Muscle of leg (tissue), 11 donors: Measurements from ENCODE around the gene FGFRL1. TPM values are rescaled to one million over a fixed set of nuclear protein-coding genes. Genes with fewer than 3 reads are reported as not detected.
A peak's percentile ranks its signal among the peaks of the same experiment; 100 is the strongest.
"Not testable (repeated sequence)": the region's sequence is repeated elsewhere in the genome, so short reads cannot be mapped to it uniquely, and the experiment has no call there.

Experiments used
- DNase-seq: peaks from one replicate; pipeline ENCODE4 v3.0.0; 2013
- H3K27ac ChIP-seq: one replicate; pipeline ENCODE4 v1.5.1; 2013; ENCODE audit warnings: mild to moderate bottlenecking, low read length, control low read depth
- H3K27me3 ChIP-seq: one replicate; pipeline ENCODE4 v1.6.1; 2013; ENCODE audit warnings: low read length; ENCODE audit not compliant: control insufficient read depth, insufficient read depth
- H3K36me3 ChIP-seq: one replicate; pipeline ENCODE4 v1.6.1; 2013; ENCODE audit warnings: low read length; ENCODE audit not compliant: control insufficient read depth, insufficient read depth
- H3K4me1 ChIP-seq: one replicate; pipeline ENCODE4 v1.6.1; 2013; ENCODE audit warnings: low read length; ENCODE audit not compliant: control insufficient read depth, insufficient read depth
- H3K4me3 ChIP-seq: one replicate; pipeline ENCODE4 v1.5.1; 2013; ENCODE audit warnings: low read length, control low read depth
- H3K9me3 ChIP-seq: replicated peaks from 2 replicates; pipeline ENCODE4 v1.6.1; 2013; ENCODE audit warnings: low read depth, low read length; ENCODE audit not compliant: control insufficient read depth
- WGBS: methylation state at CpG from one replicate; pipeline ENCODE4 v1.1.5; 2013; ENCODE audit warnings: missing lambda C conversion rate; ENCODE audit not compliant: insufficient coverage; 5-methylcytosine and 5-hydroxymethylcytosine counted together
- polyA plus RNA-seq, 8 donors: library from polyadenylated mRNA; unstranded; fragments of 120-200 nt; gene quantifications; one replicate each; pipeline versions ENCODE4 v1.2.1 to v1.2.3, GENCODE V29; 2013; ENCODE audit warnings: inconsistent platforms in 1 of 8, low replicate concordance in 1 of 8; ENCODE audit not compliant: insufficient read length in 8 of 8, insufficient read depth in 1 of 8
- total RNA-seq: library from RNA; stranded (reverse); fragments of 120-200 nt; gene quantifications from one replicate; pipeline ENCODE4 v1.2.4, GENCODE V29; 2013

The FGFRL1 gene
- total and polyA plus RNA-seq, 9 donors: 90.4 to 203 (median 170) TPM

DNA sequence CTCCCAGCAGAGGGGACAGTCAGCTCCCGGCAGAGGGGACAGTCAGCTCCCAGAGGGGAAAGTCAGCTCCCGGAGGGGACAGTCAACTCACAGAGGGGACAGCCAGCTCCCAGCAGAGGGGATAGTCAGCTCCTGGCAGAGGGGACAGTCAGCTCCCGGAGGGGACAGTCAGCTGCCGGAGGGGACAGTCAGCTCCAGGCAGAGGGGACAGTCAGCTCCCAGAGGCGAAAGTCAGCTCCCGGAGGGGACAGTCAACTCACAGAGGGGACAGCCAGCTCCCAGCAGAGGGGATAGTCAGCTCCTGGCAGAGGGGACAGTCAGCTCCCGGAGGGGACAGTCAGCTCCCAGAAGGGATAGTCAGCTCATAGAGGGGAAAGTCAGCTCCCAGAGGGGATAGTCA lies 42.5 kb downstream of the FGFRL1 start:
- H3K36me3 ChIP-seq, H3K27ac ChIP-seq, DNase-seq, H3K9me3 ChIP-seq, H3K4me3 ChIP-seq: not testable (repeated sequence)
- 63% methylated on average over 2 of the region's 7 CpGs for WGBS
- H3K4me1 ChIP-seq: peaks cover 30% of the 10 kb centered on the region
- H3K27me3 ChIP-seq: peaks cover 65% of the 10 kb centered on the region

DNA sequence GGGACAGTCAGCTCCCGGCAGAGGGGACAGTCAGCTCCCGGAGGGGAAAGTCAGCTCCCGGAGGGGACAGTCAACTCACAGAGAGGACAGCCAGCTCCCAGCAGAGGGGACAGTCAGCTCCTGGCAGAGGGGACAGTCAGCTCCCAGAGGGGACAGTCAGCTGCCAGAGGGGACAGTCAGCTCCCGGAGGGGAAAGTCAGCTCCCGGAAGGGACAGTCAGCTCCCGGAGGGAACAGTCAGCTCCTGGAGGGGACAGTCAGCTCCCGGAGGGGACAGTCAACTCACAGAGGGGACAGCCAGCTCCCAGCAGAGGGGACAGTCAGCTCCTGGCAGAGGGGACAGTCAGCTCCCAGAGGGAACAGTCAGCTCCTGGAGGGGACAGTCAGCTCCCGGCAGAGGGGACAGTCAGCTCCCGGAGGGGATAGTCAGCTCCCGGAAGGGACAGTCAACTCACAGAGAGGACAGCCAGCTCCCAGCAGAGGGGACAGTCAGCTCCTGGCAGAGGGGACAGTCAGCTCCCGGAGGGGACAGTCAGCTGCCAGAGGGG lies 43.3 kb downstream of the FGFRL1 start:
- not testable (repeated sequence) for H3K36me3 ChIP-seq, H3K27ac ChIP-seq, DNase-seq, H3K4me3 ChIP-seq, H3K9me3 ChIP-seq
- WGBS: no CpG with 5 or more reads among the region's 11 CpGs
- peaks cover 30% of the 10 kb centered on the region for H3K4me1 ChIP-seq
- peaks cover 63% of the 10 kb centered on the region for H3K27me3 ChIP-seq

DNA sequence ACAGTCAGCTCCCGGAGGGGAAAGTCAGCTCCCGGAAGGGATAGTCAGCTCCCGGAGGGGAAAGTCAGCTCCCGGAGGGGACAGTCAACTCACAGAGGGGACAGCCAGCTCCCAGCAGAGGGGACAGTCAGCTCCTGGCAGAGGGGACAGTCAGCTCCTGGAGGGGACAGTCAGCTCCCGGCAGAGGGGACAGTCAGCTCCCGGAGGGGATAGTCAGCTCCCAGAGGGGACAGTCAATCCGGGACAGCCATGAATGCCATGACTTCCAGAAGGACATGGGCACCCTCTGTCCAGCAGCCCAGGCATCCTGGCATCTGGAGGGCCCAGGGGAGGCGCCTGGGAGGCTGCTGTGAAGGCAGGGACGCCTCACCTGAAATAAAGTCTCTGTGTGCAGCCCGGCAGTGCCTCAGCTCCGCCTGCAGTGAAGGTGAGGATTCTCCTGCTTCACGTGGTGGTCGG lies 43.8 kb downstream of the FGFRL1 start:
- Histone ChIP-seq H3K27me3 (peaks cover 59% of the 10 kb centered on the region), H3K4me1 (peaks cover 30% of the 10 kb centered on the region)
- not testable (repeated sequence) for H3K27ac ChIP-seq, H3K4me3 ChIP-seq, H3K36me3 ChIP-seq, H3K9me3 ChIP-seq, DNase-seq
- 52% methylated on average over 8 of the region's 13 CpGs for WGBS

DNA sequence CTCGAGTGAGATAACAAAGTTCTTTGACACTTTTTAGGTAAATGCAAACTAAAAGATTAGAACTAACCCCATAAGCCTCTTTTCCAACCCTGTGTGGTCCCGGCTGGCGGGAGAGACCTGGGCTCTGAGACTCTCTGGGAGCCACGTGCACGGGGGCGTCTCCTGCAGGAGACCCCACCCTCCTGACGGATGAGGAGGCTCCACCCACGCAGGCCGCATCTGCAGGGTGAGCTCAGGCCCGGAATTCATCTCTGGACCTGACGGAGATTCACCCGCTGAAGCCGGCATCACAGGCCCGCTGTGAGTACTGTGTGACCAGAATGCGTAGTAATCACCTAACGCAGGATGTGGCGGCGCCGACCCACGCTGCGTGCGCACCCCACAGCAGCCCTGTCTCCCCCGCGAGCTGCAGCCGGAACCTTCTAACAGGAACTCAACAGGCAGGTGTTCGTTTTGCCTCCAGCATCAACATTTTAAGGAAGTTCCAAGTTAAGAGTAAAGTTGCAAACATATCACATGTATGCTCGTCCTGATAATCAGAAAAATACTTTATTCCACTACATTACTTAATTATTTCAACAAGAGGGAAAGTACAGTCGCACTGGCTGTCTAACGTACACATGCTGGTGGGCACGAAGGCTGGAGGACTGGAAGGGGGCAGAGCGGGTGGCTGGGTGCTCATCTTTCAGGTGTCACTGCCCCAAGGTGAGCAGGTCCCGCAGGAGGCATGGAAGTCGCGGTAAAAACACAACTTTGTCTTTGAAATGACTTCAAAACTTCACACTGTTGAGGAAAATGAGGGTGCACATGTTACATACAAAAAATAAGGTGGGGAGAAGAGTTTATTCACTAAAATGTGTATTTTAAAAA lies 44.5 kb downstream of the FGFRL1 start:
- H3K4me1 ChIP-seq: peaks cover 34% of the 10 kb centered on the region
- no peak overlapping the region for H3K27ac ChIP-seq
- no peaks in the 10 kb centered on the region for H3K36me3 ChIP-seq
- H3K4me3 ChIP-seq: no peak overlapping the region
- WGBS: 32% methylated on average over 21 of the region's 34 CpGs
- peak; percentile 73 for DNase-seq
- no peaks in the 10 kb centered on the region for H3K9me3 ChIP-seq
- peaks cover 56% of the 10 kb centered on the region for H3K27me3 ChIP-seq

DNA sequence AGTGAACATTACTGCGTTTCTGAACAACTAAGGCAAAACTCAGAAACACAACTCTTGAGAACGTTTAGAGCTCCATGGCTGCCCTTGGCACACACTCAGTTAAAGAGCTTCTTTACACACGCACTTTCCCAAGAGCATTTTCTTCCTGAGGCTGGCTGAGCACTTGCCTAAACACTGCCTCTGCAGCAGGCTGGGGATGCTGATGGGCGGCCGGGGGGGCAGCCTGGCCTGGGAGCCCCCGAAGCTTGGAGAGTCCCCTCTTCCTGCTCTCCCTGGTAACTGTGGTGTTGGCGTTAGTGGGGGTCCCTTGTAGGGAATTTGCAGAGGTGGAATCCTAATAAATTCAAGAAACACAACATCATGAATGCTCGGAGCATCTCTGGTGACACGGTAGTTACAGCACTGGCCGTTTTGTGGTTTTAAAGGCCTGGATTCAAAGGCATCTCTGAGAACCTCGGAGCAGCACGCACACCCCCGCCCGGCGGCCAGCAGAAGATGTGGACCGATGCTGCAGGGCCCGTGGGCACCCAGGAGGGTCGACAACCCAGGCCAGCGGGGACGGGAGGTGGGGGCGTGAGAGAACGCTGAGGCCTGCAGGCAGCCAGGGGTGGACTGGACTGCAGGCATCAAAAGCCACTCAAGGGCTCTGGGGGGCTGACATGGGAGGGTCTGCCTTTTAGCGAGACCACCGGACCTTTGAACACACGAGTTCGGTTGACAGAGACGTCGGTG lies 45.4 kb downstream of the FGFRL1 start:
- Histone ChIP-seq H3K27ac (no peak overlapping the region), H3K4me3 (no peak overlapping the region), H3K9me3 (no peaks in the 10 kb centered on the region), H3K27me3 (peaks cover 55% of the 10 kb centered on the region), H3K36me3 (no peaks in the 10 kb centered on the region), H3K4me1 (peaks cover 41% of the 10 kb centered on the region)
- WGBS: 81% methylated on average over 18 of the region's 28 CpGs
- peak; percentile 24 for DNase-seq

DNA sequence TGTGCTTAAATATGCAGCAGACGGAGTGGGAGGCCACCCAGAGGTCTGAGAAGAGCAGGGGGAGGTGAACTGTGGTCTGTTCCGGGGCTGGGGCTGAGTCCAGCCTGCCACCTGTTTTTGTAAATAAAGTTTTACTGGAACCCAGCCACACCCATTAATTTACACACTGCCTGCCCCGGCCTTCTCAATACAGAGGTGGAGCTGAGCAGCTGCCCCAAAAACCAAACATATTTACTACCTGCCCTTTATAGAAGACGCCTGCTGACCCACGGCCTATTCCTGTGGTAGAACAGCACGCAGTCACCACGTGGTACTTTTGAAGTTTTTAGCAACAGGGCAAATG lies 45.9 kb downstream of the FGFRL1 start:
- no peaks in the 10 kb centered on the region for H3K36me3 ChIP-seq
- peak; percentile 15 for DNase-seq
- WGBS: 75% methylated on average over 5 of the region's 7 CpGs
- peaks cover 37% of the 10 kb centered on the region for H3K4me1 ChIP-seq
- H3K4me3 ChIP-seq: no peak overlapping the region
- H3K27ac ChIP-seq: no peak overlapping the region
- peaks cover 50% of the 10 kb centered on the region for H3K27me3 ChIP-seq
- no peaks in the 10 kb centered on the region for H3K9me3 ChIP-seq

DNA sequence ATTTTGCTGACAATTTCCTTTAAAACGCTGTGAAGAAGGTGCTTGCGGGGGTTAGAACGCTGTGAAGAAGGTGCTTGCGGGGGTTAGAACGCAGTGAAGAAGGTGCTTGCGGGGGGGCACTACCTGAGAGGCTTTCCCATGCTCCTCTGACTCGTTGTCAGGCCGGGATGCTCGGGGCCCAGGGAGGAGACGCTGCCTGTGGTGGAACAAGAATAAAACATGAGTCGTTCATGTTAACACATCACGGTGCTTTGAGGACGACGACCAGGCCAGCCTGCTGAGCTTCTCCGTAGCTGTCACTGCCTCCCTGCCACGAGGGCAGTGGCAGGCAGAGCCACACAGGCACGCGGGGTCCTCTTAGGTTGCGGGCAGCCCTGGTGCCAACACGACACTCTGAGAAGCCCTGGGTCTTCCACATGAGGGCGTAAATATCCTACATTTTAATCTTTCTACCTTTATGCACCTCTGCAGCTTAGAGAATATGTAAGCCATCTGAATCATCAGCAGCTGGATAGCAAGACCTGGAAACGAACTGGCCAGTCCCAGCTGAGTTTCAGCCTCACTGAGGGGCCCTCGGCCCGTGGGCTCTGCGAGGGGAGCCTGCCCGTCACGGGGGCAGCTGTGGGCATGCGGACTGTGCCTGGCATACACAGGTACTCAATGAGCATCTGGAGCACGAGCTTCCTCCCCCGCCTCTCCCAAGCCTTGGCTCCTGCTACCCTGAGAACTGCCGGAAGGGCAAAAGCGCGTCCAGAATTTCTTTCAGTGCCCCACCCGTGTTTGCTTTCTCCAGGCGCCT lies 47.0 kb downstream of the FGFRL1 start:
- Histone ChIP-seq H3K9me3 (no peaks in the 10 kb centered on the region), H3K36me3 (no peaks in the 10 kb centered on the region), H3K27ac (no peak overlapping the region), H3K4me3 (no peak overlapping the region), H3K27me3 (peaks cover 40% of the 10 kb centered on the region), H3K4me1 (peaks cover 26% of the 10 kb centered on the region)
- WGBS: 52% methylated on average over 34 of the region's 35 CpGs
- DNase-seq: no peak

DNA sequence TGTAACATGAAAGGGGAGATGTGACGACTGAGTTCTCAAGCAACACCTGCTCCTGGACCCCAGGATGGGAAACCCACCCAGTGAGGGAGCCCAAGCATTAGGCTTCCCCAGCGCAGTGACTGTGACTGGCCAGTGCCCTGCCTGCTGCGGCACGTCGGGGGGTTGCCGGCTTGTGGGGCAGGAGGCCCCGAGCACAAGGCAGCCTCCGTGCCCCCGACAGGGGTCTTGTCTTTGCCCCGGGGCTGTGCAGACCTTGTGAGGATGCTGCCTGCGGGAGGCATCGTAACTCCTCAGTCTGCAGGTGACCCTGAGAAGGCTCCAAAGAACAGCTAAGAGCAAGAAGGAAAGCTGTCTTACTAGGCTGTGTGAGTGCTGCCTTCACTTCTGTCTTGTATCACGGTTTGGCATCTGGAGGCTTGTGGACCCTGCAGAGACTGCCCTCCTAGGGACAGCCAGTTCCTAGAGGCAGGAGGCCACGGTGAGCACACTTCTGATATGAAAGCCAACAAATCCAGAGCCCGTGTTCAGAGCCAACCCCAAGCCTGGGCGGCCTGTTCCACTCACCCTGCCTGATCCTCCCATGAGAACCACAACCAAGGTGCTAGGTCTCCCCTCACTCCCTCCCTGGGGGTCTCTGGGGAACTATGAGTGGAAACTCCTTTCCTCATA lies 47.7 kb downstream of the FGFRL1 start:
- no peak overlapping the region for H3K27ac ChIP-seq
- no peak overlapping the region for H3K4me3 ChIP-seq
- H3K4me1 ChIP-seq: peaks cover 21% of the 10 kb centered on the region
- 72% methylated on average over 14 of the region's 16 CpGs for WGBS
- no peaks in the 10 kb centered on the region for H3K9me3 ChIP-seq
- DNase-seq: no peak
- H3K36me3 ChIP-seq: no peaks in the 10 kb centered on the region
- H3K27me3 ChIP-seq: peaks cover 38% of the 10 kb centered on the region

DNA sequence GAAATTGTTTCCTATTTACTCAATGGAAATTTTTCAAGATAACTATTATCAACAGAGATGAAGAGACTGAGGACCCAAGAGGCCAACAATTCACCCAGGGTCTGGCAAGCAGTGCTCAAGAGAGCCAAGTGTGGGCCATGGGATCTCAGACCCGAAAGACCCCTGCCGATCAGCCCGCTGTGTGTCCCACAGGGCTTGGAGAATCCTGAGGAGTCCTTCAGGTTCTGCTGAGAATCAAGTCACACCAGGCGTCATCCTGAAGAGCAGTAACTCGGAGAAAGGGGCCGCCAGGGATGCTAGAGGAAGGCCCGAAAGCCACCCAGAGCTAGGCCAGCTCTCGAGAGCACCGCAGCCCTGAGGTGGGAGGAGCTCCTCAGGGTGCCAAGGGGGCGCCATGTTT lies 48.7 kb downstream of the FGFRL1 start:
- no peak for DNase-seq
- Histone ChIP-seq H3K27ac (no peak overlapping the region), H3K4me3 (no peak overlapping the region), H3K4me1 (peaks cover 21% of the 10 kb centered on the region), H3K9me3 (no peaks in the 10 kb centered on the region), H3K27me3 (peaks cover 38% of the 10 kb centered on the region), H3K36me3 (no peaks in the 10 kb centered on the region)
- WGBS: 75% methylated on average over 8 of the region's 10 CpGs
